Head of caudate nucleus (tissue), 42 donors: ENCODE measurements around the gene HSPH1.

ENCODE experiments used
- DNase-seq, 42 donors: peaks; one replicate each; pipeline versions ENCODE4 v3.0.0 to v3.0.0-alpha.2; 2020 to 2021; ENCODE audit warnings: mixed read lengths in 7 of 42
- intact Hi-C: fragments of 100-400 bp; cut with DNase I; formaldehyde crosslinking; loops from one replicate; pipeline ENCODE4 v1.15.0; 2022

HSPH1 gene

DNA sequence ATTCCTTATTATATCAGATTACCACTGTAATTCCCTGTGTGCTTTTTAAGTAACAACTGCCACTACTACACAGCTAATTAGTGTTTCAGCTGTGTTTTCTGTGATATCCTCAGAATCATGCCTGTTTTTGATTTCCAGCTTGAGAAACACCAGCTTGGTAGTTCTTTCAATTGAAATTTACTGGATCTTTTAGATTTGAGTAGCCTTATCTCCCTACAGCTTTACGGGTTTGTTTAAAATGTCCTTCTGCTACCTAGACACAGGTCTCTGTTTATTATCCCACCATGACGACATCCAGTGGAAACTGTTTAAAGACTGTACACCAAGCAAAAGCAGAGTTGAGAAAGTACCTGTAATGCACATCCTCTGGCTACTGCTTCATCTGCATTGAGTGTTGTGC, 12.1 kb downstream of the HSPH1 start:
- intact Hi-C loops = no loop called here
- no peak for DNase-seq

GRCh38 chr13:31145417-31145816, 16.3 kb downstream of the HSPH1 start:
- no peak for DNase-seq
- intact Hi-C loops = no loop called here

DNA sequence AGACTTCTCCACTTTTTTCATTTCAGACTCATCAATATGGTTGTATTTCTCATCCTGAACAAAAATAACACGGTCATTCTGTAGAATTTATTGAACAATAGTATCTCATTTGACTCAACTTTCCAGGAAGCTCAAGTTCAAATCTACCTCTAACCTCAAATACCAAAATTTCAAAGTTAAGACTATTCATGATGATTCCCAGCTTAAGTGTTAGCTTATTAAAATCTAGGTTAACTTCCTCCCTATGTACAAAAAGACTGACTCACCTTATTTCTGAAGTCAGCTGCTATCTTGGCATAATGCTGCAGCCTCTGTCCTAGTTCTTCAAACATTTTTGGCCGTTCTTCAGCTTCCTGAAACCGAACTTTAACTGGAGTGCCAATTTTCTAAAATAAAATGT, 23.2 kb downstream of the HSPH1 start:
- DNase-seq = no peak
- intact Hi-C loops = no loop called here

GRCh38 chr13:31136724-31137123, 25.0 kb downstream of the HSPH1 start:
- DNase-seq = no peak
- intact Hi-C loops = no loop called here

DNA sequence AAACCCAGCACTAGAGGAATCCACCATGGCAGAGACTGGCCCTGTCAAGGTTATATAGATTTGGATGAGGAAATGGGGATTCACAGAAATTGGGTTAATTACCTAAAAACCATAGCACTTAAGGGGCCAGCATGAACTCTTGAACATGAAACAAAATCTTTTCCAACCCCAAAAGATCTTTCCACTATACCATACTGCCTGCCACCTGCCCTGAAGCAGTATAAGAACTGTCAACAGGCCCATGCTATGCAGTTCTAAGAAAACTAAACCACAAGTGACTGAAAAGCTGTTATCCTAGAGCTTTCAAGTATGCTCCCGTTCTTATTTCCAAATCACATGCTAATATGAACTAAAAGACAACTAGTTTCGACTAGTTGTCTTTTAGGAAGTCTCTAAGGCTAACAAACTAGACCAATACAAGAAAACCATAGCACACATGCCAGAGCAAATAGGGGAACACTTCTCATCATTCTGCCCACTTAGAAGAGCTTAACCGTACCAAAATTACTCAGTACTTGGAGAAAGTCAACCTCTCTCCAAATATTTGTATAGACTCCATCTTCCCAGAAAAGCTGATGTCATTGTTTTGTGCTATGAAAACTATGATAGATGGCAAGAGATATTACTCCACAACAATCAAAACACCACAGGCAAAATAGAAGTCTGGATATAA, 27.5 kb downstream of the HSPH1 start:
- no peak for DNase-seq
- intact Hi-C loops = no loop called here

DNA sequence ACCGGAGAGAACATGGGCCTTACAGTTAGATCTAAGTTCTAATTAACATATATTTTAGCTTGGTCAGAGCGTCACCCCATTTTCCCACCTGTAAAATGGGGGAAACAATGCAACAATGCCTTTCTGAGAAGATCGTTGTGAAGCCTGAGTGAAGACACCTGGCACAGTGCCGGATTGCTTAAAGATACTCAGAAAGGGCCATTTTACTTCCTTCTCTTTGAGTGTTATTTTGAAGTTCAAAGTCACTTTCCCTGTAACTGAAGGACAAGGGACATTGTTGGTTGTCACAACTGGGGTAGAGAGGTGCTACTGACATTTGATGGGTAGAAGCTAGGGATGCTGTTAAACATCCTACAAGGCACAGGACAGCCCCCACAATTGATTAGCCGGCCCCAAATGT, 28.1 kb downstream of the HSPH1 start:
- intact Hi-C loops = no loop called here
- DNase-seq = peak in 1 of 42 donors; percentile 41

GRCh38 chr13:31131470-31131961, 30.2 kb downstream of the HSPH1 start:
- intact Hi-C loops = no loop called here
- DNase-seq = no peak

DNA sequence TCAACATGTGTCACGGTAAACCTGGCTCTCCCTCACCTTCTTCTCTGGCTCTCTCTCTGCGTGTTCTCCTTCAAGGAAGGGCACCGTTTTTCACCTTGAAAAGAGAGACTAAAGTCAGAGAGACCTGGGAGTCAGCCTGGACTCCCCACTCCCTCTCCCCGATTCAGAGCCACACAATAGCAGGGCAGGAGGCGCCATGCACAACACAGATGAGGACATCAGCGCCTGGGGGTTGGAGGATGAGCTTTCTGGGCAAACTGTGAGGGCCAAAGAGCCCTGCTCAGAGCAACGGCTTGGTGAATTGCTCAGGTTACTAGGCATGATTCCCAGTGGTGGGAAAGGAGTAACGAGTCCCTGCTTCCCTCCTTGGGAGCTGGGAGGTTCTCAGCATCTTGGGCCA, 32.3 kb downstream of the HSPH1 start:
- no peak for DNase-seq

GRCh38 chr13:31124204-31124603, 37.5 kb downstream of the HSPH1 start:
- intact Hi-C loops = no loop called here
- DNase-seq = no peak

More for the DNA sequence above, 32.3 kb downstream of the HSPH1 start:
- intact Hi-C loops = no loop called here

- intact Hi-C loops = no loop called here
- DNase-seq = no peak
Observed at GRCh38 chr13:31122544-31123260, 39.0 kb downstream of the HSPH1 start.

DNA sequence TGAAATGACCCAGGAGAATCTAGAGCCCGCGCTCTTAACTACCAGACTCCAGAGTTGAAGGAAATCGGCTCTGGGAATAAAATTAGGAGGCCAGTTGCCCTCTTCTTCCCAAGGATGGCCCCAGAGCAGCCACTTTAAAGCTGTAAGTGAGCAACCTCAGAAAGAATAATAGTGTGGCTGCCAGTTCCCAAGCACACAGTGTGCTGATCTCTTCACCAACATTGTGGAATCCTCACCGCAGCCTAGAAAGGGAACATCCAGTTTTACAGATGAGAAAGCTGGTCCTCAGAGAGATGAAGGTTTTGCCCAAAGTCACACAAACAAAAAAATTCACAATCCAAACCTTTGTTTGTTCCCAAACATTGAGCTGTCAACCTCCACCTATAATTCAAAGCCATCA, 39.6 kb downstream of the HSPH1 start:
- intact Hi-C loops = no loop called here
- DNase-seq = no peak

DNA sequence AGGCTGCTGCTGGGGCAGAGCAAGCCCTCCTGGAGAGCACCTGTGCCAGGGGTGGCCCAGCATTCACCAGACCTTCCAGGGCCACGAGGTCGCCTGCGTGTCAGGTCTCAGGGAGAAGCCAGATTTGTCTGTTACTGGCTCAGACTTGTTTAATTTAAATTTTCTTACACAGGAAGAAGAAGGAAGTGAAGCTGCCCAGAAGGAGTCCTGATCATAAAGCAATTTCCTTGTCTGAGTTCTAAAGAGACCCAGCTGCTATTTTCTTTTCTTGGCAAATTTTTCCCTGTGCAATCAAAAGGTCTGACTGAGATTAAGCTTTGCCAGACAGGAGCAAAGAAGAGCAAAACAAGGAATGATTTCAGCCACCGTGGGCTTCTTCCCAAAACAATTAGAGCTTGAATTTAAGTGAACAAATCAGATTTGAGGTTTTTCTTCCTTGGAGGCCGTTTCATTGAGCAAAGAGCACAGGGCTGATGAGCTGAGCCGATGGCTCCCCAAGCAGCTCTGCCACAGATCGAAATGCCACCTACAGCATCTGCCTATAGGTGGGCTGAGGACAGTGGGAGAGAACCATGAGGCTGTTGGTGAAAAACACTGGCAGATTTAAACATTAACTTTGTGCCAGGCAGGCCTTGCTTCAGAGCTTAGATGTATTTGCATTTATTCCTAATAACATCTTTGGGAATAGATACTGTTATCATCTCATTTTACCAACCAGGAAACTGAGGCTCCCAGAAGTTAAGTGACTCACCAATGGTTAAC, 40.1 kb downstream of the HSPH1 start:
- peak in 3 of 42 donors; percentile 25 to 55 (median 31) for DNase-seq
- intact Hi-C loops = no loop called here

- no peak for DNase-seq
- intact Hi-C loops = no loop called here
Observed at GRCh38 chr13:31119966-31120700, 41.6 kb downstream of the HSPH1 start.

GRCh38 chr13:31119526-31119925, 42.2 kb downstream of the HSPH1 start:
- intact Hi-C loops = no loop called here
- no peak for DNase-seq

DNA sequence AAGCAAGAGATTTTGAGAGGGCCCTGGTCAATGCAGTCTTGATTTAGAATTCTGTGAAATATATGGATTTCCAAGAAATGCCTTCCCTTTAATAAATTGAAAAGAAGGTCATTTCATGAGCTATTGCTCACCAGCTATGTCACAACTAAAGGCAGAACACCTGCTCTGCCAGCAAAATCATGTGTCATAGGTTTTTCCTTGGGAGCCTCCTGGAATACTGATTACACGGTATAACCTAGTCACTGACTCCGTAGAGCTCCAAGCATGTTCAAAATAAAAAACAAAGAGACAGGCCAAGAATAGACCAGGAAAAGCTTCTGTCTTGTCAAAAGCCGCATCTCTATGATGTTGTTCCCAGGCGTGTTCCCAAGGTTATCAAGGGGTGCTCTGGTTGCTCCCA, 45.5 kb downstream of the HSPH1 start:
- no peak for DNase-seq
- intact Hi-C loops = no loop called here

DNA sequence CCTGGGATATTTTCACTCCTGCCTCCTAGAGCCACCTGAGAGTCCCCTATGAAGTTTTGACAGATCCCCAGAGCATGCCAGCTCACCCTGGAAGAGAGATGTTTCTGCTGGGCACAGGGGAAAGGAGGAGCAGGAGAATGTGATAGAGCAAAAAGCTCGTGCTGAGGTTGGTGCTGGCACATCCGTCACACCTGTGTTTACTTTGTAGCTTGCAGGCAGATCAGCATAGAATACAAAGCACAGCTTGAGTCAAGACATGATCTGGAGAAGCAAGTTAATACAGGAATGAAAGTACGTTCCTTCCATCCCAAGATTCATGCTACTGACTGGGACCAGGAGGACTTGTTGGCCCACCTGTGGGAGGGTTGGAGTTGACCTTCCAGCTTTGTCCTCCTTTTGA, 46.1 kb downstream of the HSPH1 start:
- DNase-seq = no peak
- intact Hi-C loops = no loop called here

- intact Hi-C loops = no loop called here
- DNase-seq = no peak
Observed at GRCh38 chr13:31114641-31115040, 47.1 kb downstream of the HSPH1 start.

GRCh38 chr13:31111136-31111535, 50.6 kb downstream of the HSPH1 start:
- peak in 2 of 42 donors; percentile 9 to 46 for DNase-seq
- intact Hi-C loops = no loop called here

DNA sequence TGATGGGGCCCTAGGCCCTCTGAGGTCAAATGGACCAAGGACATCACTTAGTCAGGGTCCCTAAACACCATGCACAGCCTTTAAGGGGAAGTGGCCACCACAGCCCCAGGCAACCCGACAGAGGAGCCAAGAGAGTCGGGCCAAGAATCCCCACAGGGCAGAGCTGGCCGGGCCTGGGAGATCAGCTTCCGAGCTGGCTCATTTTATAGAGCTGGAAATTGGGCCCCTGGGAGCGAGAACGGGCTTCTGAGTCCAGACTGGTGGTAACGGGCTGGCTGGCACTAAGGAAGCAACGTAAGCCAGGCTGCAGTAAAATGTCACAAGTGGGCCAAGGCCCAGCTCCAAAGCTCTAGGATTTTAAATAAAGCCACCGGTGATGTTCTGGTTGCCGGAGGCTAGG, 51.1 kb downstream of the HSPH1 start:
- DNase-seq = peak in 1 of 42 donors; percentile 26

More for the DNA sequence above, 51.1 kb downstream of the HSPH1 start:
- intact Hi-C loops = no loop called here
